GM18907 (cell line): ENCODE measurements around the gene TMEM184B.

Experiments used
- ATAC-seq: cut with Tn5 transposase; IDR thresholded peaks from one replicate; pipeline ENCODE4 v1.9.1; 2021; ENCODE audit warnings: mild to moderate bottlenecking, moderate library complexity; ENCODE audit not compliant: unreplicated experiment

The TMEM184B gene

DNA sequence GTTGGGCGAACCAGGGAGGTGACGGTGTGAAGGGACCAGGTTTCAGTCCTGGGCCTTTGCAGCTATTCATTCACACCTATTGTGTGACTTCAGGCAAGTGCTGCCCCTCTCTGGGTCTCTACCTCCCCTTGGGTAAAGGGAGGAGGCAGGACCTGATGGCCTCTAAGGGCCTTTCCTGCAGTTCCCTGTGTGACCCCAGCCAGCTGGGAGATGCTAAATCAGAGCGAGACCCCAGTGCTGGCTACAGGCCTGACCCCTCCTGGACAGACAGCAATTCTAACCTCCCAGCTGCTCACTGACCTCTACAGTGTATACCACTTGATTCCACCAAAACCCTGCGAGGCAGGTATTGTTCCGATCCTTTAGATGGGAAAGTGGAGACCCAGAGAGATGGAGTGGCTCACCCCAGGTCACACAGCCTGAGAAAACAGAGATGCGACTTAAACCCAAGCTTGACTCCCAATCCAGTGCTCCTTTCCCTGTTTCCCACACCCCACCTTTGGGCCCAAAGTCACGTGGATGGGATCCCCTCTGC is 64.8 kb downstream of the TMEM184B start:
- no peak for ATAC-seq

DNA sequence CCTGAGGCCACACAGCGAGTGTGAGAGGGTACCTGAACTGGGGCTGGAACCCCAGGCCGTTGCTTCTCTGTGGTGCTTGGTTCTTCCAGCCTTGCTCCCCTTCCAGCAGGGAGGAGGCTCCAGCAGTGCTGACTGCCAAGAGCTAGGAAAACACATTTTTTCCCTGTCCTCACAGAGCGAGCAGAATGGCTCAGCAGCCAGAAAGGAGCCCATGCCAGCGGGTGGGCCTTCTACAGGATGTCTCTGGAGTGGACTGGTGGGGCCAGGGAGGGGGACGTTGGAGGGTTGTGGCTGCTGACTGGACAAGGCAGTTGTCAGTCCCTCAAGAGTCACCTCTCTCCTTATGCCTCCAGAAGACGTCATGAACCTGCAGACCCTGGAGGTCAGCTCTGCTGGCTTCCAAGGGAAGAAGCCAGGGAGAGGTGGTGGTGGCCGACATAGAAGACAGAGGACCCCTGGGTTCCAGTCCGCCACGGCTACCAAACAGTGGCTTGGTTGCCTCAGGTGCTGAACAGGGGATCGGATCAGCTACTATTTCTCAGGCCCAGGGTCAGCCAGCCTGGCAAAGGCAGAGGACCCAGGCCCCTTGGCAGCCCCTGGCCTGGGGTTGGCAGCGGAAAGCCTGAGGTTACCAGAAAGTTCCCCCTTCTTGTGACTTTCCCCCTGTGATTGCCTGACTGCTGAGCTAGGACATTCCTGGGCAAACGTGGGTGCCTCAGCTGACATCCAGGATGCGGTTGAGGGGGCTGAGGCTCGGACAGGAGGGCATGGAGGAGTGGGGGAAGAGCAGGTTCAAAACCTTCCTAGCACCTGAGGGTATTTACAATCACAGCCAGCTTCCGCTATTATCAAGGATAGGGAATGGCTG is 67.3 kb downstream of the TMEM184B start:
- ATAC-seq: no peak

DNA sequence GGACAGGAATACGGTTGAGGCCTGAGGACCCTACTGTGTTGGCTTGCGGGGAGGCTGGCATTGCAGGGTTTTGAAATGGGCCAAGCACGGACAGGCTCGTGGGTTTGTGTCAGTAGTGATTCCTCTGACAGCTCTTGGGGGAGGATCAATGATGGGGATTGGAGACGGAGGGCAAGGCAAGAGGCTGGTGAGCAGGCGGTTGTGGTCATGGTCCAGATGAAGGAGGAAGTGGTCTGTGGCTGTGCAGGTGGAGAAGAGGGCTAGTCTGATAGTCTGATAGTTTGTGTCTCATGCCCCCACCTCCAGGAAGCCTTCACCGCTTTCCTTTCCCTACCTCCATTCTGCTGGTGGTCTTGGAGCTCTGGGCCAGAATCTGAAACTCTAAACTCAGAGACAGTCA is 68.0 kb downstream of the TMEM184B start:
- peak; percentile 36 for ATAC-seq

DNA sequence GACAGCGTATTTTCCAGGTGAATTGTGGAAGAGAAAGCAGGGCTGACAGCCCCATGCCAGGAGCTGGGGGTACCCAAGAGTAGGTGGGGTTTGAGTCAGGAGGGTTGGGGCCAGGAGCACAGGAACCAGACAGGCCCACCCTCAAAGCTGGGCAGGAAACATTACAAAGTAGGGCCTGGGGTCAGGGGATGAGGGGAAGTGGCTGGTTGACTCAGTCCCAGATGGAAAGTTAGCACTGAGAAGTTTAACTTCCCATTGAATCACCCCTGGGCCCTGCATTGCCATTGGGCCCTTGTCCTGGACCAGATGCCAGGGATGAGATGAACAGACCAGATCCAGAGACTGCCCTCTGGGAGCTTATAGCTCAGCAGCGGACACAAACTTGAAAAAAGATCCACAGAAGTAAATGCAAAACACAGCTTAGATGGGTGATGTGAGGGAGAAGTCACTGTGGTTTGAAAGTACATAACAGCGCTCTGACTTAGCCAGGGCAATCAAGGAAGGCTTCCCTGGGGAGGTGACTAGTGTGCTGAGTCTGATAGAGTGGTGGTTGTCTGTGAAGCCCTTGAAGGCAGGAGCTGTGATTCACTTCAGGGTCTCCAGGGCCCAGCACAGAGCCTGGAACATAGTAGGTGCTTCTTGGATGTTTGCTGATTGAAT is 68.8 kb downstream of the TMEM184B start:
- no peak for ATAC-seq

DNA sequence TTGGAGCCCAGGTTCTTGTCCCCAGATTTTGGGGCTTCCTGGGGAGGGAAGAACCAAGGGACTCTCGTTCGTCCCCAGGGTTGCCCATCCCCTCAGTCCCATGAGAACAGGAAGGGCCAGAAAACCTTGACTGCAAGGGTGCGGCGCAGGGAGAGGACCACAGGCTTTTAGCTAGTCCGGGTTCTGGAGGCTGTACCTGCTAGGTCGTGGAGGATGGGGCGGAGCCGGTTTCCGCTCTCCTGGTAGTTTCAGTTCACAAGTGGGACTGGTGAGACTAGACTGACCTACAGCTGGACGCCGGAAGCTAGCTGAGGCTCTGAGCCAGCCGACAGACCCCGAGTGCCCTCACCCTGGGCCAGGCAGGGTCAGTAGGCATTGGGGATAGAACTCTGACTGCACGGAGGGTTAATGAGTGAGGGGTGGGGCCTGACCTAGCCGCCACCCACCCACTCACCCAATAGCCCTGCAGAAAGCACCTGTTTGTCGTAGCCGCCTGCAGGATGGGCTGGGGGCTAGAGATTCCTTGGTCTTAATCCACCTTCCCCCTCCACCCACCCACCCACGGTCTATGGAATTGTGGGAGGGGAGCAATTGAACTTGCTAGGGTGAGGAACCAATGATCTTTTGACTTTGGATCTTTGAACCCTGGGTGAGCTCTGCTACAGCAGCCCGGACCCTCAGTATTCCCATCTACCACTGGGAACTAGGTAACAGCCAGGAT is 69.6 kb downstream of the TMEM184B start:
- ATAC-seq: no peak

DNA sequence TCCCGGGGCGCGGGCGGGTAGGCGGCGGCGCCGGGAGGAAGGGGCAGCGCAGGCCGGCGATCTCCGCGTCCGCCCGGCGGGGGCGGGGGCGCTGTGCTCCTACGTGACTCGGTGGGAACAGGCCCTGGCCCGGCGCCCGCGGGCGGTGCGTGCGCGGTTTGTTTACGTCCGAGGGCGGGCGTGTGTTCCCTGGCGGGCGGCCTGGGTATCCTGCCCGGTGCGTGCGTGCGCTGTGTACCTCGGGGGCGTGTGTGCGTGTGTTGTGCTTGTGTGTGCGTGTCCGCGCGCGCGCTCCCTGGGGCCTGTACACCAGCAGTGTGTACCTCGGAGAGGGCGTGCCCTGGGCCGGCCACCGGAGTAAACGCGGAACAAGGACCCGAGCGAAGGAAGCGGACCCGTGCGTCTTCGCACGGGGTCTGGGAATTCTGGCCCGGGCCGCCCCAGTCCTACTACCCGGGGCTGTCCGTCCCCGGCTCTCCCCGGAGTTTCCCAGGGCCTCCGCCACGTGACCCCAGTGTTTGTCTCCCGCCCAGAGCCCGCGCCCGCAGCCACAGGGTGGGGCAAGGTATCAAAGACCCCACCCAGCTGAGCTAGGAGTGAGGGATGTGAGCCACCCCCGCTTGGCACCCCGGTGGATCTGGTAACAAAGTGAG is 70.2 kb downstream of the TMEM184B start:
- ATAC-seq: peak; percentile 17

DNA sequence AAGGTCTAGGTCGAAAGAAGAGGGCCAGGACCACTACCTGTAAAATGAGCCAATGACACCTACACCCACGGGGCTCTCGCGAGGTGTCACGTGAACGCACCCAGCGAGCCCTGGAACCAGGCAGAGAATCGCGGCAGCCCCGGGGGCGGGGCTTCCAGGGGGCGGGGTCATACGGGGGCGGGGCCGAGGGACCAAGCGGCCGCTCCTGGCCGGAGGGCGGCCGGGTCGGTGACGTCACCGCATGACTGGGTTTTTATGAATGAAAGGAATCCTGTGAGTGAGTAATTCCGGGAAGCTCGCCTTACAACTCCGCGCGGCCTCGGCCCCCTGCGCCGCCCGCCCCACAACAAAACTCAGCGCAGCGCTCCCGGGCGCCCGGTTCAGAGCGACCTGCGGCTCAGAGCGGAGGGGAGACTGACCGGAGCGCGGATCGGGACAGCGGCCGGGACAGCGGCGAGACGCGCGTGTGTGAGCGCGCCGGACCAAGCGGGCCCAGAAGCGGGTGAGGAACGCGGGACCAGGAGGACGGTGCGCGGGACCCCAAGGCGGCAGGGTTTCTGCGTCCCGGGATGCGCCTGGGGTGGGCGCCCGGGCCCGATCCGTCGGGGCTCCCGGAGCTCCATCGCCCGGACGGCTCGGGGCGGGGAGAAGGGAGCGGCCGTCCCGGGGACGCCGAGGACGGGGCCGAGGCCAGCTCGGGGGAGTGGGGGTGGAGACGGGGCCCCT is 70.9 kb downstream of the TMEM184B start, which contains the start of gene MAFF:
TSS of gene MAFF (plus strand) at position 284 of the 726 bp plus-strand sequence. CDS start 11,860 bp downstream, outside the sequence.
- peak; percentile 47 for ATAC-seq

DNA sequence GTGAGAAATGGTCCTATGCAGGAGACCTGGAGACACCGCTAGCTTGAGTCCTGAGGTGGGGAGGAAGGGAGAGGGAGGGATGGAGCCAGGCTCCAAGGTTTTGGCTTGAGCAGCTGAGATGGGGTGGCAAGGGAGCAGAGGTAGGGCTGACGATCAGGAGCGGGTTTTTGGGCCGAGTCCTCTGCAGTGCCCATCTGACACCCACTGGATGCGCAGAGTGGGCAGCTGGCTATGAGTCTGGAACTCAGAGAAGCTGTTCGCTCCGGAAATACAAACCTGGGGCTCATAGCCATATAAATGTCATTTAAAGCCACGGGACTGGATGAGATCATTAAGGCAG is 71.5 kb downstream of the TMEM184B start:
- no peak for ATAC-seq

DNA sequence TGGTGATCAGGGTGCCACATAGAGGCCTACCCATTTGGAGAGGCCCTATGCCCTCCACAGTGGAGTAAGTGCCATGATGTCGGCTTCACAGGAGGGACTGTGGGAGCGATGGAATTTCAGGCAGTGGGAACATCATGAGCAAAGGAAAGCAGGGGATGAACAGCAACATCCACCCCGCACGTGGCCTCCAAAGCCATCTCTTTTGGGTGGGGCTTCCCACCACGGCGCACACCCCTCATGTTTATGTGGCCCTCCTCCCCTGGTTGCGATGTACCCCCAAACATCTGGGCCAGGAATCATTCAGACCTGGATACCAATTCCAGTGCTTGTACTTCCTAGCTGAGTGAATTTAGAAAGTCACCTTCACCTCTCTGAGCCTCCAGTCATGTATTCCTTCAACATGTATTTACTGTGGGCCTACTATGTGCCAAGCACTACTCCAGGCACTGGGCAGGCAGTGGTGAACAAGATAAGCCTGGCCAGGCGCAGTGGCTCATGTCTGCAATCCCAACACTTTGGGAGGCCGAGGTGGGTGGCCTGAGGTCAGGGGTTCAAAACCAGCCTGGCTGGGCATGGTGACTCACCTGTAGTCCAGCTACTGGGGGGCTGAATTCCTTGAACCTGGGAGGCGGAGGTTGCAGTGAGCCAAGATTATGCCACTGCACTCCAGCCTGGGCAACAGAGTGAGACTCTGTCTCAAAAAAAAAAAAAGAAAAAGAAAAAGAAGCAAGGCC is 72.8 kb downstream of the TMEM184B start:
- no peak for ATAC-seq

DNA sequence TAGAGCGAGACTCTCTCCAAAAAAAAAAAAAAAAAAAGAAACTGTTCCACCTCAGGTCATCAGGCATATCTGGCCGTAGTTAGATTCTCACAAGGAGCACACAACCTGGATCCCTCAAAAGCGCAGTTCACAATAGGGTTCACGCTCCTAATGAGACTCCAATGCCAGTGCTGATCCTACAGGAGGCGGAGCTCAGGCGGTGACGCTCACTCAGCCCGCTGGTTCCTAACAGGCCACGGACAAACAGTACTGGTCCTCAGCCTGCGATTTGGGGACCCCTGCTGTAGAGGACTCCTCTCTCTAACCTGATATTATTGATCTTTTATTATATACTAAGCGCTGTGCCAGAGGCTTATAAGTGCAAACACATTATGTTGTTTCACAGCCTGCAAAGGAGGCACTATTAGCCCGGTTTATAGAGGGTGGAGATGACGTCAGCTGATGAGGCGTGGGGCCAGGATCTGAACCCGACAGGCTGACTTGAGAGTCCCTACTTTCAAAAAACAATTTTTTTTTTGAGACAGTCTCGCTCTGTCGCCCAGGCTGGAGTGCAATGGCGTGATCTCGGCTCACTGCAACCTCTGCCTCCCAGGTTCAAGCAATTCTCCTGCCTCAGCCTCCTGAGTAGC is 75.9 kb downstream of the TMEM184B start:
- no peak for ATAC-seq

DNA sequence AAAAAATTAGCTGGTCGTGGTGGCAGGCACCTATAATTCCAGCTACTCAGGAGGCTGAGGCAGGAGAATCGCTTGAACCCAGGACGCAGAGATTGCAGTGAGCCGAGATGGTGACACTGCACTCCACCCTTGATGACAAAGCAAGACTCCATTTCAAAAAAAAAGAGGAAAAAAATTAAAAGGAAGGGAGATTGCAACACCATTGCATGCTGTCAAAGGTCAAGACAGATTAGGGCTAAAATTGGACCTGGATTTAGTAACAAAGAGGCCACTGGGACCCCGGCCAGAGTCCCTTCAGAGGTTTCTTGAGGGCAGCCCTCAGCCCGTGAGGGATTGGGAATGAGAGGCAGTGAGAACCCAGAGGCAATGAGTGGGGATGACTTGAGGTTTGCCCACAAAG is 79.2 kb downstream of the TMEM184B start:
- ATAC-seq: no peak

DNA sequence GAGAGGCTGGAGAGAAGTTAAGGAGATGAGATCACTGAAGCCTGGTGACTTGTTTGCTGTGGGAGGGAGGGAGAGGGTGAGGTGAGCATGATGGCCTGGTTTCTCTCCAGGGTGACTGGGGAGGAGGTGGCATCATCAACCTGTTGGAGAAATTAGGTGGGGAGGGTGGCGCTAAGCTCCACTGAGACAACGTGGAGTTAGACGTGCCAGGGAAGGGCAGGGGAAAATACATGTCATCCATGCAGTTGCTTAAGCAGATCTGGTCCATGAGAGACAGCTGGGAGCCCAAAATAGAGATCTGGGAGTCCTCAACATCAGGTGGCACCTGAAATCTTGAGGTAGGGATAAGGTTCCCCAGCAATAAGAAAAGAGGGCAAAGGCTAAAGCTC is 80.3 kb downstream of the TMEM184B start:
- ATAC-seq: no peak

DNA sequence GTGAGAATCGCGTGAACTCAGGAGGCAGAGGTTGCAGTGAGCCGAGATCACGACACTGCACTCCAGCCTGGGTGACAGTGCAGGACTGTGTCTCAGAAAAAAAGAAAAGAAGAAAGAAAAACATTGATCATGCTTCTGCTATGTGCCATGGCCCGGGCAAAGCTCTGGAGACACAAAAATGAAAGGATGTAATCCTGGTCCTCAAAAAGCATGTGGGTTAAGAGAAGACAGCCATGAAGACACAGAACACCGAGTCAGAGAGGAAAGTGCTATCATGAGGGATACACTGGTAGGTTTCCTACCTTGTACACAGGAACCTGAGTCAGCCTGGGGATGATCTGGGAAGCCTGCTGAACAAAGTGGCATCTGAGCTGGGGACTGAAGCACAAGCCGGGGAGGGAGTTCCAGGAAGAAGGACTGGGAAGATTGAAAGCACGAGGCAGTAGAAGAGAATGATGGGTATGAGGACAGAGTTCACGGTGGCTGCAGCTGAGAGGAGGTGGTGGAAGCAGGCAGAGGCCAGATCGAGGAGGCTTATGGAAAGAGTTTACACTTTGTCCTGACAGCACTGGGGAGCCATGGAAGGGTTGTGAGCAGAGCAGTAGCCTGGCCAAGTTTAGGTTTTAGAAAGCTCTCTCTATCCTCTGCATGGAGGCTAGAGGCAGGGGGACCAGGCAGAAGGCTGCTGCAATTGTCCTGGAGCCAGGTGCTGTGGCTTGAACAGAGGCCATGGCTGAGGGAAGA is 80.9 kb downstream of the TMEM184B start:
- no peak for ATAC-seq

DNA sequence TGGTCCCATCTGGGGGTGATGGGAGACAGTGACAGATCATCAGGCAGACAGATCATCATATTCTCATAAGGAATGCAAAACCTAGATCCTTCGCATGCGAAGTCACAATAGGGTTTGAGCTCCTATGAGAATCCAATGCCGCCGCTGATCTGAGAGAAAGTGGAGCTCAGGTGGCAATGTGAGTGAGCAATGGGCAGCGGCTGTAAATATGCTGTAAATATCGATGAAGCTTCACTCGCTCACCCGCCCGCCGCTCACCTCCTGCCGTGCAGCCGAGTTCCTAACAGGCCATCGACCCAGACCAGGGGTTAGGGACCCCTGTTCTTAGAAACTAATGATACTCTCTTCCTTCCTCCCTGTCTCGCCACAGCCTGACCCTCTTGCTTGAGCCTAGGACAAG is 81.8 kb downstream of the TMEM184B start:
- ATAC-seq: no peak

DNA sequence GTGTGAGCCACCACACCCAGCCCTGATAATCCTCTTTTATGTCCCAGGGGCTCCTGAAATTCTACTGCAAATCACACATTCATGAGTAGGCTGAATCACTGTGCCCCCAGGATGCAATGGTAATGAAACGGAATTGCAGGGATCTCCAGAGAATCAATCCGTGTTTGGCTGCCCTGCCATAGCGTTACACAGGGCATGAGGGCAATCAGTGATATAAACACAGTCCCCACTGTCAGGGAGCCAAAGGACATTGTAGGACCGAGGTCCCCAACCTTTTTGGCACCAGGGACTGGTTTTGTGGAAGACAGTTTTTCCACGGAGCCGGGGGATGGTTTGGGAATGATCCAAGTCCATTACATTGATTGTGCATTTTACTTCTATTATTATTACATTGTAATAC is 82.2 kb downstream of the TMEM184B start:
- ATAC-seq: no peak

DNA sequence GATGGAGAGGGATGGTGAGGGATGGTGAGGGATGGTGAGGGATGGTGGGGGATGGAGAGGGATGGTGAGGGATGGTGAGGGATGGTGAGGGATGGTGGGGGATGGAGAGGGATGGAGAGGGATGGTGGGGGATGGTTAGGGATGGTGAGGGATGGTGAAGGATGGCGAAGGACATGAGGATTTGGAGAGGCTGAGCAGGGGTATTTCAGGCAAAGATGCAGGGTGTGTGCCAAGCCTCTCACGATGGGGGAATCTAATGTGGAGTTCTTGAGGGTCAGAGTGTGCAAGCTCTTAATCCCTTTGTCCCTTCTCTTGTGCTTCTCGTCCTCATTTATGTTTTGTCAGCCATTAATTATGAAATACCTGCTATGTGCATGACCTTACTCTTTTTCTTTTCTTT is 83.7 kb downstream of the TMEM184B start:
- ATAC-seq: no peak

DNA sequence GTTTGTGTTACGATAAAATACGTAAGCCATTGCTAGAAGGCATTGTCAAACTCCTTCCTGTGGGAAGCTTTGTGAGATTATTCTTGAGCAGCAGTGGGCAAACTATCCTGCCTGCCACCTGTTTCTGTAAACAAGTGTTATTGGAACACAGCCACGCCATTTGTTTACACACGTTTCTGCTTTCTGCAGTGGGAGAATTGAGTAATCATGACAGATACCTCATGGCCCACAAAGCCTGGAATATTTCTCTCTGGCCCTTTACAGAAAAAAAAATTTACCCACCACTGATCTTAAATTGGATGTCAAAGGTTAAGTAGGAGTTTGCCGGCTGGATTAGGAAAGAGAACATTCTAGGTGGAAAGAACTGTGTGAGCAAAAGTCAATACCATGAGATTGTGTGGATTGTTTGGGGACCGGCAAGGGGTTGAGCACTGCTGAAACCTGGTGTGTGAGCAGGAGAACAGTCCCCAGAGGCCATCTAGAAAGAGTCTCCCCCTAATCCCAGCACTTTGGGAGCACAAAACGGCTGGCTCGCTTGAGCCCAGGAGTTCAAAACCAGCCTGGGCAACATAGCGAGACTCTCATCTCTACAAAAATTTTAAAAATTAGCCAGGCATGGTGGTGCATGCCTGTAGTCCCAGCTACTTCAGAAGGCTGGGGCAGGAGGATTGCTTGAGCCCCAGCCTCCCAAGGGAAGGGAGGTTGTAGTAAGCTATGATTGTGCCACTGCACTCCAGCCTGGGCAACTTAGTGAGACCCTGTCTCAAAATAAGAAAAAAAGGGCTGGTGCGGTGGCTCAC is 85.2 kb downstream of the TMEM184B start:
- no peak for ATAC-seq

DNA sequence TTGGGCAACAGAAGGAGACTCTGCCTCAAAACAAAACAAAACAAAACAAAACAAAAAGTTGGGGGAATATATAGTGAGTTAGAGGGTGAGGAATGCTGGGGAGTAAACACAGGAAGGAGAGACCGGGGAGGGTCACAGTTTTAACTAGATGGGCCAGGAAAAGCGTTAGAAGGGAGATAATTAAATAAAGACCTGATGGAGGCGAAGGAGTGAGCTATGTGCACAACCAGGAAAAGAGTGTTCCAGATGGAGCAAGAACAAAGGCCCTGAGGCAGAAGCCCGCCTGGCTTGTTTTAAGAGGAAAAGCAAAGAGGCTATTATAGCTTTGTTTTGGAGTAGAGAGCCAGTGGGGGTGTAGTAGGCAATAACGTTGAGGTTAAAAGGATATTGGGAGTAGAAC is 86.4 kb downstream of the TMEM184B start:
- no peak for ATAC-seq
